CMK (cell line): ENCODE data around the gene ATG16L1.

Experiments used
- DNase-seq: peaks from one replicate; pipeline ENCODE4 v3.0.0-alpha.2; 2010; ENCODE audit warnings: low read depth

The ATG16L1 gene

GRCh38 chr2:233251306-233252116, at the start of gene ATG16L1:
TSS of gene ATG16L1 (plus strand) at chr2:233251673. CDS start at chr2:233251828, 155 bp downstream.
- DNase-seq = peak; percentile 91

- no peak for DNase-seq
Measured at GRCh38 chr2:233202531-233202944, 48.9 kb upstream of the ATG16L1 start.

GRCh38 chr2:233203060-233203459, 48.4 kb upstream of the ATG16L1 start:
- DNase-seq = no peak

DNA sequence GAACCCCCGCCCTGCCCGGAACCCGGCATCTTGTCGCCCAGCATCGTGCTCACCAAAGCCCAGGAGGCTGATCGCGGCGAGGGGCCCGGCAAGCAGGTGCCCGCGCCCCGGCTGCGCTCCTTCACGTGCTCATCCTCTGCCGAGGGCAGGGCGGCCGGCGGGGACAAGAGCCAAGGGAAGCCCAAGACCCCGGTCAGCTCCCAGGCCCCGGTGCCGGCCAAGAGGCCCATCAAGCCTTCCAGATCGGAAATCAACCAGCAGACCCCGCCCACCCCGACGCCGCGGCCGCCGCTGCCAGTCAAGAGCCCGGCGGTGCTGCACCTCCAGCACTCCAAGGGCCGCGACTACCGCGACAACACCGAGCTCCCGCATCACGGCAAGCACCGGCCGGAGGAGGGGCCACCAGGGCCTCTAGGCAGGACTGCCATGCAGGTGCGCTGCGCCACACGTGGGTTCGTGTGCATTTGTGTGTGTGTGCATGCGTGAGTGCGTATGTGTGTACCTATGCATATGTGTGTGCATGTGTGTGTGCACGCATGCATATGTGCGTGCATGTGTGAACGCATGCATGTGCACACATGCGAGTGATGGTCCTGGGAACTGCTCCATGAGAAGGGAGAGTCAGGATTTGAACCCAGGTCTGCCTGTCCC, 47.1 kb upstream of the ATG16L1 start:
- no peak for DNase-seq

GRCh38 chr2:233208382-233209116, 42.9 kb upstream of the ATG16L1 start:
- DNase-seq = no peak

DNA sequence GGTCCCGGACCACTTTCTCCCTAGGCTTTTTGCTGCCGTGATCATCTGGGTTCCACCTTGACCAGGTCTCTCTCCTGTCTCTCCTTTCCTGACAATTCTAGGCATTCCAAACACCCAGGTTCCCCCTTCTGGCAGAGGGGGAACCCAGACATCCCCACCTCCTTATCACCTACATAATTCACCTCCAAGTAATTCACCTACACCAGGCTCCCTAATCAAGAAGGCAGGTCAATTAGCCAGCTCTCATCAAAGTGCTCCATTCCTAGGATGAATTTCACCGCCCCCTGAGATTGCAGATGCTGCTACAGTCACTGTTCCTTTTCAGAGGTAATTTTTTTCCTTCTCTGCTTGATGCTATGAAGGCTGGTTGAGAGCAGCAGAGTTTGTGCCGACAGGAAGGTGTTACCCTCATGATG, 42.3 kb upstream of the ATG16L1 start:
- DNase-seq = no peak

DNA sequence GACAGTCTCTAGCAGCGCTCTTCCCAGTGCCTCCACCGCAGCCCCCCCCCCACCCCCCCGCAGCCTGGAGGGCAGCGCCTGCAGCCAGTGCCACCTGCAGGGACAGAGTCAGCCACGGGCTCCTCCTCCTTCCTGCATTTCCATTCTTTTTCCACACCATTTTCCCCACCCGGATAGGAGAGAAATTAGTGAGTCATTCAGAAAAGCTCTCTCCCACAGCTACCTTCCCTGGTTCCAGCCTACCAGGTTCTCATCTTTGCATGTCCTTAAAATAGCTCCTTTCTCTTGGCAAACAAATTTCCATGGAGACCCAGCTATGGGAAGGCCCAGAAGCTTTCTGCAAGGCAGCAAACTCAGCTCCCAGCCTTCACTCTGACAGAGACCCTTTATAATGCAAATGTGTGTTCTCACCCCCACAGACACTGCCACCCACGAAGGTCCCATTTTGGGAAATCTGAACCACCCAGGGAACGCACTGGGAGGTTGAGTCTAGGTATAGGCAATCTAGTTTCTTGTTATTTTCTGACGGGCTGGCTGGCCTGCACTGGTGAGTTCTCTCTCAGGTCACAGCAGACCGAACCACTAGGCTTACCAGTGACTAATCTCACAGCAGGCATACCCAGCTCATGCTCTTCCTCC, 41.8 kb upstream of the ATG16L1 start:
- DNase-seq = no peak

- no peak for DNase-seq
Measured at GRCh38 chr2:233210281-233210680, 41.2 kb upstream of the ATG16L1 start.

- no peak for DNase-seq
Measured at GRCh38 chr2:233210843-233211547, 40.5 kb upstream of the ATG16L1 start.

GRCh38 chr2:233211548-233211895, 40.0 kb upstream of the ATG16L1 start:
- DNase-seq = no peak

- no peak for DNase-seq
Measured at GRCh38 chr2:233213011-233213410, 38.5 kb upstream of the ATG16L1 start.

GRCh38 chr2:233213975-233214374, 37.5 kb upstream of the ATG16L1 start:
- no peak for DNase-seq

GRCh38 chr2:233217892-233218377, 33.5 kb upstream of the ATG16L1 start:
- peak; percentile 26 for DNase-seq

DNA sequence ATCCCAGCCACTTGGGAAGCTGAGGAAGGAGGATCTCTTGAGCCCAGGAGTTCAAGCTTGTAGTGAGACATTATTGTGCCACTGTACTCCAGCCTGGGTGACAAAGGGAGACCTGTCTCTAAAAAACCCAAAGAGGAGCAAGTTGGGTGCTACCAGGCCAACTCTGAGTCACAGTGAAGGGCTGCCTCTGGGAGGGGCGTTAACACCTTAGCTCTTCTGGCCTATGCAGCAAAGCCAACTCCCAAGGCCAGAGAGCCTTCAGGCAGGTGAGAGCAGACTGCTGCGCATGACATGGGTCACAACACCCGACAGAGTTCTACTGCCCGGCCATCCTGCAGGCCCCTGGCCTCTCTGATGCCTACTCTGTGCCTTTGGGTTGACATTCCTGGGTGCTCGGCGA, 32.6 kb upstream of the ATG16L1 start:
- DNase-seq = no peak

DNA sequence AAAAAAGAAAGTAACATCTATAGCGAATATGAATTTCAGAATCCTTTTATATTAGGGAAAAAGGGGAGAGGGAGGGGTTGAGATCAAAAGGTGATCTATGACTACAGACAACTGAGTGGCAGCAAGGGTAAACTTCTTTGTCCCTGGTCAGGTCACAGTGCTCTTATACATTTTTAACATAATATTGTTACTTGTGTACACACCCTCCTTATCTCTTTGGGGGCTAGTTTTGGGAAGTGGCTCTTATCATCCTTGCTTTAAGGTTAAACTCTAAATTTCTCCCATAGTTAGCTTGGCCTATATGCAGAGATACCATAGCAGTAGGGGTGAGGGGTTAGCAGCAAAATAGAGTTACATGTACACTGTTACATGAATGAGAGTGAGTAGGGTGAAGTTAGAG, 31.6 kb upstream of the ATG16L1 start:
- DNase-seq = no peak

DNA sequence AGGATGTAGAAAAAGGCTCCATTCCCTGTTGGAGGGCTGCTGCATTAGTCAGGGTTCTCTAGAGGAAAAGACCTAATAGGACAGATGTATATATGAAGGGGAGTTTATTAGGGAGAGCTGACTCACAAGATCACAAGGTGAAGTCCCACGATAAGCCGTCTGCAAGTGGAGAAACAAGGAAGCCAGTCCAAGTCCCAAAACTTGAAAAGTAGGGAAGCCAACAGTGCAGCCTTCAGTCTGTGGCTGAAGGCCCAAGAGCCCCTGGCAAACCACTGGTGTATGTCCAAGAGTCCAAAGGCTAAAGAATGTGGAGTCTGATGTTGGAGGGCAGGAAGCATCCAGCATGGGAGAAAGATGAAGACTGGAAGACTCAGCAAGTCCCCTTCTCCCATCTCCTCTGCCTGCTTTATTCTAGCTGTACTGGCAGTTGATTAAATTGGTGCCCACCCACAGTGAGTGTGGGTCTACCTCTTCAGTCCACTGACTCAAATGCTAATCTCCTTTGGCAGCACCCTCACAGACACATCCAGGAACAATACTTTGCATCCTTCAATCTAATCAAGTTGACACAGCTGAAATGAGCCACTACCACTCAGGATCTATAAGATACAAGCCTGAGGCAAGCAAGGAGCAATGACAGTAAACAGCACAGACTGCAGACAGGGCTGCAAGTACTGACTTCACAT, 30.0 kb upstream of the ATG16L1 start:
- DNase-seq = no peak

GRCh38 chr2:233223059-233223894, 28.2 kb upstream of the ATG16L1 start:
- DNase-seq = no peak

DNA sequence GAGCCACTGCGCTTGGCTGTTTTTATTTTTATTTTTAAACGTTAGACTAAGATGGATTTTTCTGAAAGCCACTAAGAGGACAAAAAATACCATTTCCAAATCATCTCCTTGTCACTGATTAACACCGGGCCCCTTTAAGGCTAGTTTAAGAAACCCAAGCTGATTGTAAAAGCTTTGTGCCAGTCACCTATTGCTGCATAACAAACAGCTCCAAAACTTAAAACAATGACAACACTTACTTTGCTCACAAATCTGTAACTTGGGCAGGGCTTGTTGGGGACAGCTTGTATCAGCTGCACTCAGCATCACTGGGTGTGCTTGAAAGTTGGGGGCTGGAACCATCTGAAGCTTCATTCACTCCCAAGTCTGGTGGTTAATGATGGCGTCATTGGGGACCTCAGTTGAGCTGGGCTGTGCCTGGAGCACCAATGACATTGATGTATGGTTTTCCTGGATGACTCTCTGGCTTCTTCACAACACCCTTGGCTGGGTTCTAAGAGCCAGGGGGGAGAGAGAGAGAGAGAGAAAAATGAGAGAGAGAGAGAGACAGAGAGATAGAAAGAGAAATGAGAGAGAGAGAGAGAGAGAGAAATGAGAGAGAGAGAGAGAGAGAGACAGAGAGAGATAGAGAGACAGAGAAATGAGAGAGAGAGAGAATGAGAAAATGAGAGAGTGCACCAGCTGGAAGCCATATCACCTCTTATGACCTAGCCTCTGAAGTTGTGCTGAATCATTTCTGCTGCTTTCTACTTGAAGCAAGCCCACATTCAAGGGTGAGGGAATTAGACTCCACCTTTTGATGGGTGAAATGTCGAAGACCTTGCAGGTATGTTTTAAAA, 26.0 kb upstream of the ATG16L1 start:
- no peak for DNase-seq

- DNase-seq = no peak
Measured at GRCh38 chr2:233226511-233227031, 24.9 kb upstream of the ATG16L1 start.
